H9 (cell line): ENCODE results near the gene RAB40B. TPM values are rescaled to one million over a fixed set of nuclear protein-coding genes. Genes with fewer than 3 reads are reported as not detected.

Experiments used
- DNase-seq: peaks from one replicate; pipeline ENCODE4 v3.0.0-alpha.2; 2017
- H2AFZ ChIP-seq: one replicate; pipeline ENCODE4 v1.6.1; 2013; ENCODE audit warnings: mild to moderate bottlenecking, low read length, control low read depth, moderate library complexity
- H2AK5ac ChIP-seq: 2 replicates; pipeline ENCODE4 v1.6.1; 2013; ENCODE audit warnings: low read length, control low read depth, mixed read lengths; ENCODE audit not compliant: insufficient read length
- H2BK120ac ChIP-seq: one replicate; pipeline ENCODE4 v1.6.1; 2013; ENCODE audit warnings: low read depth, mild to moderate bottlenecking, low read length, control low read depth, inconsistent platforms; ENCODE audit not compliant: poor library complexity, severe bottlenecking
- H2BK12ac ChIP-seq: 2 replicates; pipeline ENCODE4 v1.6.1; 2013; ENCODE audit warnings: low read length, control low read depth, mixed read lengths, low read depth; ENCODE audit not compliant: insufficient read length
- H2BK15ac ChIP-seq: 2 replicates; pipeline ENCODE4 v1.6.1; 2013; ENCODE audit warnings: low read depth, low read length, control low read depth
- H2BK20ac ChIP-seq: one replicate; pipeline ENCODE4 v1.6.1; 2013; ENCODE audit warnings: low read depth, mild to moderate bottlenecking, low read length, control low read depth, inconsistent platforms; ENCODE audit not compliant: poor library complexity, severe bottlenecking
- H2BK5ac ChIP-seq: 2 replicates; pipeline ENCODE4 v1.6.1; 2013; ENCODE audit warnings: low read length, control low read depth, mixed read lengths; ENCODE audit not compliant: insufficient read length
- H3K14ac ChIP-seq: 2 replicates; pipeline ENCODE4 v1.6.1; 2013; ENCODE audit warnings: low read length, control low read depth; ENCODE audit not compliant: insufficient read depth
- H3K18ac ChIP-seq: 2 replicates; pipeline ENCODE4 v1.6.1; 2013; ENCODE audit warnings: low read depth, mild to moderate bottlenecking, mixed read lengths, low read length, control low read depth; ENCODE audit not compliant: insufficient read length
- H3K23ac ChIP-seq: 2 replicates; pipeline ENCODE4 v1.6.1; 2013; ENCODE audit warnings: low read length, control low read depth, mixed read lengths, low read depth; ENCODE audit not compliant: insufficient read length
- H3K23me2 ChIP-seq: 2 replicates; pipeline ENCODE4 v1.6.1; 2013; ENCODE audit warnings: low read depth, mild to moderate bottlenecking, mixed read lengths, low read length, control low read depth; ENCODE audit not compliant: insufficient read length, poor library complexity, severe bottlenecking
- H3K27ac ChIP-seq: 2 replicates; pipeline ENCODE4 v1.5.1; 2013; ENCODE audit warnings: low read length, control low read depth, mixed read lengths, low read depth; ENCODE audit not compliant: insufficient read length
- H3K27me3 ChIP-seq: 2 replicates; pipeline ENCODE4 v1.6.1; 2013; ENCODE audit warnings: low read length, control low read depth, inconsistent platforms; ENCODE audit not compliant: insufficient read depth
- H3K4ac ChIP-seq: 2 replicates; pipeline ENCODE4 v1.6.1; 2013; ENCODE audit warnings: low read depth, mild to moderate bottlenecking, control low read depth, inconsistent platforms, low read length, moderate library complexity
- H3K4me1 ChIP-seq: 2 replicates; pipeline ENCODE4 v1.6.1; 2013; ENCODE audit warnings: low read length, control low read depth, inconsistent platforms; ENCODE audit not compliant: insufficient read depth
- H3K4me2 ChIP-seq: 2 replicates; pipeline ENCODE4 v1.6.1; 2013; ENCODE audit warnings: low read length, control low read depth, mixed read lengths; ENCODE audit not compliant: insufficient read length, insufficient read depth
- H3K56ac ChIP-seq: 2 replicates; pipeline ENCODE4 v1.6.1; 2013; ENCODE audit warnings: low read depth, mild to moderate bottlenecking, mixed read lengths, low read length, control low read depth; ENCODE audit not compliant: insufficient read length
- H3K79me1 ChIP-seq: 2 replicates; pipeline ENCODE4 v1.6.1; 2013; ENCODE audit warnings: low read depth, mild to moderate bottlenecking, moderate library complexity, low read length, control low read depth, inconsistent platforms; ENCODE audit not compliant: insufficient read depth, poor library complexity, severe bottlenecking
- H3K79me2 ChIP-seq: 2 replicates; pipeline ENCODE4 v1.6.1; 2013; ENCODE audit warnings: low read length, control low read depth, inconsistent platforms; ENCODE audit not compliant: insufficient read depth
- H3K9ac ChIP-seq: 2 replicates; pipeline ENCODE4 v1.6.1; 2013; ENCODE audit warnings: low read length, control low read depth, mixed read lengths; ENCODE audit not compliant: insufficient read length; ENCODE audit errors: extremely low read depth
- H3K9me3 ChIP-seq: one replicate; pipeline ENCODE4 v1.6.1; 2013; ENCODE audit warnings: low read depth, low read length, inconsistent platforms; ENCODE audit not compliant: control insufficient read depth
- H3T11ph ChIP-seq: one replicate; pipeline ENCODE4 v1.6.1; 2013; ENCODE audit warnings: mild to moderate bottlenecking, low read length, control low read depth, inconsistent platforms
- H4K20me1 ChIP-seq: one replicate; pipeline ENCODE4 v1.6.1; 2013; ENCODE audit not compliant: control insufficient read depth, insufficient read length, insufficient read depth
- H4K5ac ChIP-seq: 2 replicates; pipeline ENCODE4 v1.6.1; 2013; ENCODE audit warnings: low read depth, mild to moderate bottlenecking, mixed read lengths, low read length, control low read depth; ENCODE audit not compliant: insufficient read length
- H4K8ac ChIP-seq: replicated peaks from 2 replicates; pipeline ENCODE4 v1.6.1; 2013; ENCODE audit warnings: low read length, control low read depth, mixed read lengths, low read depth; ENCODE audit not compliant: insufficient read length
- H4K91ac ChIP-seq: 2 replicates; pipeline ENCODE4 v1.6.1; 2013; ENCODE audit warnings: low read depth, mild to moderate bottlenecking, moderate library complexity, mixed read lengths, low read length, control low read depth; ENCODE audit not compliant: insufficient read length
- H3K27ac Mint-ChIP-seq, 3 experiments: 2 replicates in 2 of 3; 3 replicates in 1 of 3; pipeline ENCODE4 v1.8.0; 2020 to 2021; ENCODE audit warnings: mixed read lengths in 3 of 3, mild to moderate bottlenecking in 1 of 3, moderate library complexity in 1 of 3
- H3K27me3 Mint-ChIP-seq: 2 replicates; pipeline ENCODE4 v1.8.0; 2021; ENCODE audit warnings: low read depth, mild to moderate bottlenecking, moderate library complexity, mixed read lengths
- H3K36me3 Mint-ChIP-seq, 3 experiments: 2 replicates in 2 of 3; 3 replicates in 1 of 3; pipeline ENCODE4 v1.8.0; 2020 to 2021; ENCODE audit warnings: low read depth in 3 of 3, mixed read lengths in 3 of 3; ENCODE audit not compliant: insufficient read depth in 1 of 3
- H3K4me1 Mint-ChIP-seq, 2 experiments: 2 replicates each; pipeline ENCODE4 v1.8.0; 2020; ENCODE audit warnings: mixed read lengths in 2 of 2
- H3K4me3 Mint-ChIP-seq, 2 experiments: 2 replicates in 1 of 2; 3 replicates in 1 of 2; pipeline ENCODE4 v1.8.0; 2020 to 2021; ENCODE audit warnings: mild to moderate bottlenecking in 2 of 2, mixed read lengths in 2 of 2, moderate library complexity in 1 of 2
- H3K9me3 Mint-ChIP-seq, 2 experiments: 2 replicates in 1 of 2; 3 replicates in 1 of 2; pipeline ENCODE4 v1.8.0; 2020; ENCODE audit warnings: mild to moderate bottlenecking in 2 of 2, mixed read lengths in 2 of 2, moderate library complexity in 1 of 2
- WGBS: extraction: QIAGEN DNeasy Blood & Tissue Kit; methylation state at CpG from one replicate; pipeline ENCODE4 v1.1.7; 2013; ENCODE audit warnings: missing lambda C conversion rate, low lambda C conversion rate, mixed read lengths; ENCODE audit not compliant: insufficient read length; ENCODE audit errors: extremely low coverage; 5-methylcytosine and 5-hydroxymethylcytosine counted together
- total RNA-seq: library from RNA; stranded (reverse); gene quantifications from 2 replicates; pipeline ENCODE4 v1.2.1, GENCODE V29; 2021
- TF ChIP-seq, protein P1 (sequence below): fragments of 200-600 bp; sonication (generic); conservative IDR thresholded peaks from 3 replicates; pipeline ENCODE4 v1.8.0; 2021; ENCODE audit warnings: antibody characterized with exemption, mild to moderate bottlenecking

The RAB40B gene
- total RNA-seq, 1 experiment from 2014 or later, result 3.5 TPM

DNA sequence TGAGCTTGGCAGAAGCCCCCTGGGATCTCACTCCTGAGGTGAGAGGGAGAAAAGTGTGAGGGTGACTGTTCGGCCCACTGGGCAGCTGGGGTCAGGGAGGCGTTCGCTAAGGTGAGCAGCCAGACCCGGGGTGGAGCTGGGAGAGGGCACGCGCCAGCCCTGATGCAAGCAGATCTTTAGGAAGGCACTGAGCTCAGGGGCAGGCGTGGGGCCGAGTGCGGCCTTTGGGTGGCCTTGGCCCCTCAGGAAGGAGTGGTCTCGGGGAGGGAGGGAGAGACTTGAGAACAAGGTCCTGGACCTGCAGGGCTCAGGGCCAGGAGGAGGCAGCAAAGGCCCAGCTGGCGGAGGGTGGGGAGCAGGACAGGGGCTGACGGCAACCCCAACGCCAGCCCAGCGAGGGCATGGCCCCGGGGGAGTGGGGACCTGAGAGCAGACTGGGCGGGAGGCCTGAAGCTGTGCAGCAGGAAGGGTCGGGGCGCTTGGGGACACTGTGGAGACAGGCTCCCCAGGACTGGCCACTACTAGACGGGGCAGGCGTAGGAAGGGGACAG lies 35.7 kb downstream of the RAB40B start:
- H3K27ac Mint-ChIP-seq, result peak overlapping the region in 1 of 3 experiments; percentile 44; a peak in 1 of 7 replicates
- Histone ChIP-seq H2BK120ac (no peak overlapping the region), H3K4me1 (no peaks in the 10 kb centered on the region), H3K27ac (no peak overlapping the region), H3K14ac (no peak overlapping the region), H3K4me2 (no peak overlapping the region), H3K9ac (no peak overlapping the region), H2BK12ac (no peak overlapping the region), H3K4ac (no peak overlapping the region), H4K91ac (no peak overlapping the region), H3K56ac (no peak overlapping the region), H3K27me3 (no peaks in the 10 kb centered on the region), H3K23me2 (no peaks in the 10 kb centered on the region), H2AK5ac (no peak overlapping the region), H3K9me3 (no peaks in the 10 kb centered on the region), H3K79me1 (no peaks in the 10 kb centered on the region), H4K5ac (no peak overlapping the region), H3K18ac (no peak overlapping the region), H3K79me2 (no peaks in the 10 kb centered on the region), H2BK5ac (no peak overlapping the region), H2AFZ (no peak overlapping the region), H3T11ph (no peak overlapping the region), H2BK15ac (no peak overlapping the region), H4K20me1 (no peaks in the 10 kb centered on the region), H4K8ac (no peak overlapping the region), H2BK20ac (no peak overlapping the region), H3K23ac (no peak overlapping the region)
- TF ChIP-seq, protein P1, sequence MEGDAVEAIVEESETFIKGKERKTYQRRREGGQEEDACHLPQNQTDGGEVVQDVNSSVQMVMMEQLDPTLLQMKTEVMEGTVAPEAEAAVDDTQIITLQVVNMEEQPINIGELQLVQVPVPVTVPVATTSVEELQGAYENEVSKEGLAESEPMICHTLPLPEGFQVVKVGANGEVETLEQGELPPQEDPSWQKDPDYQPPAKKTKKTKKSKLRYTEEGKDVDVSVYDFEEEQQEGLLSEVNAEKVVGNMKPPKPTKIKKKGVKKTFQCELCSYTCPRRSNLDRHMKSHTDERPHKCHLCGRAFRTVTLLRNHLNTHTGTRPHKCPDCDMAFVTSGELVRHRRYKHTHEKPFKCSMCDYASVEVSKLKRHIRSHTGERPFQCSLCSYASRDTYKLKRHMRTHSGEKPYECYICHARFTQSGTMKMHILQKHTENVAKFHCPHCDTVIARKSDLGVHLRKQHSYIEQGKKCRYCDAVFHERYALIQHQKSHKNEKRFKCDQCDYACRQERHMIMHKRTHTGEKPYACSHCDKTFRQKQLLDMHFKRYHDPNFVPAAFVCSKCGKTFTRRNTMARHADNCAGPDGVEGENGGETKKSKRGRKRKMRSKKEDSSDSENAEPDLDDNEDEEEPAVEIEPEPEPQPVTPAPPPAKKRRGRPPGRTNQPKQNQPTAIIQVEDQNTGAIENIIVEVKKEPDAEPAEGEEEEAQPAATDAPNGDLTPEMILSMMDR, result no peak
- no peaks in the 10 kb centered on the region; a peak in 1 of 7 replicates for H3K36me3 Mint-ChIP-seq
- no peak overlapping the region; a peak in 1 of 5 replicates for H3K4me3 Mint-ChIP-seq
- peaks cover 2 to 6% of the 10 kb centered on the region in 2 experiments; a peak in 3 of 4 replicates for H3K4me1 Mint-ChIP-seq
- H3K9me3 Mint-ChIP-seq, result peaks cover 0 to 8% of the 10 kb centered on the region in 2 experiments; a peak in 1 of 5 replicates
- DNase-seq, result no peak
- no CpG with 5 or more reads among the region's 20 CpGs for WGBS
- peaks cover 3% of the 10 kb centered on the region for H3K27me3 Mint-ChIP-seq
